ENCODE data around the gene SIGMAR1.

Gene SIGMAR1

GRCh38 chr9:34594177-34594576 lies 43.4 kb downstream of the SIGMAR1 start:
- no peak for TF ChIP-seq CTCF (IDR thresholded peaks at IDR 0.05; ENCODE audit: borderline replicate concordance, control extremely low read depth, extremely low read depth, insufficient read depth, missing control alignments)
- in situ Hi-C loops (cut with MboI; ENCODE audit: low sequenced_read_pairs, unreplicated experiment), result no loop called here
- no peak for DNase-seq (ENCODE audit: low spot score)

GRCh38 chr9:34592895-34593601 lies 44.5 kb downstream of the SIGMAR1 start:
- no peak for DNase-seq (ENCODE audit: low spot score)
- in situ Hi-C loops (cut with MboI; ENCODE audit: low sequenced_read_pairs, unreplicated experiment), result no loop called here
- no peak for TF ChIP-seq CTCF (IDR thresholded peaks at IDR 0.05; ENCODE audit: borderline replicate concordance, control extremely low read depth, extremely low read depth, insufficient read depth, missing control alignments)

GRCh38 chr9:34591917-34592866 lies 45.4 kb downstream of the SIGMAR1 start:
- peak; percentile 39 for DNase-seq (ENCODE audit: low spot score)
- no peak for TF ChIP-seq CTCF (IDR thresholded peaks at IDR 0.05; ENCODE audit: borderline replicate concordance, control extremely low read depth, extremely low read depth, insufficient read depth, missing control alignments)
- in situ Hi-C loops (cut with MboI; ENCODE audit: low sequenced_read_pairs, unreplicated experiment), result no loop called here

GRCh38 chr9:34591248-34591916 lies 46.2 kb downstream of the SIGMAR1 start:
- peak; percentile 97 for TF ChIP-seq CTCF (IDR thresholded peaks at IDR 0.05; ENCODE audit: borderline replicate concordance, control extremely low read depth, extremely low read depth, insufficient read depth, missing control alignments)
- DNase-seq (ENCODE audit: low spot score), result peak; percentile 94
- in situ Hi-C loops (cut with MboI; ENCODE audit: low sequenced_read_pairs, unreplicated experiment), result no loop called here

- in situ Hi-C loops (cut with MboI; ENCODE audit: low sequenced_read_pairs, unreplicated experiment), result no loop called here
- DNase-seq (ENCODE audit: low spot score), result peak; percentile 54
- TF ChIP-seq CTCF (IDR thresholded peaks at IDR 0.05; ENCODE audit: borderline replicate concordance, control extremely low read depth, extremely low read depth, insufficient read depth, missing control alignments), result no peak
Measured at GRCh38 chr9:34590381-34591247, 47.0 kb downstream of the SIGMAR1 start.
